Head of caudate nucleus (tissue), 42 donors: ENCODE data around the gene GSN.
A peak's percentile ranks its signal among the peaks of the same experiment; 100 is the strongest.

Experiments
- DNase-seq, 42 donors: peaks; one replicate each; pipeline versions ENCODE4 v3.0.0 to v3.0.0-alpha.2; 2020 to 2021; ENCODE audit warnings: mixed read lengths in 7 of 42
- intact Hi-C: fragments of 100-400 bp; cut with DNase I; formaldehyde crosslinking; loops from one replicate; pipeline ENCODE4 v1.15.0; 2022

Gene GSN

GRCh38 chr9:121328476-121328875 is 60.5 kb downstream of the GSN start:
- DNase-seq, result no peak
- intact Hi-C loops, result no loop called here

DNA sequence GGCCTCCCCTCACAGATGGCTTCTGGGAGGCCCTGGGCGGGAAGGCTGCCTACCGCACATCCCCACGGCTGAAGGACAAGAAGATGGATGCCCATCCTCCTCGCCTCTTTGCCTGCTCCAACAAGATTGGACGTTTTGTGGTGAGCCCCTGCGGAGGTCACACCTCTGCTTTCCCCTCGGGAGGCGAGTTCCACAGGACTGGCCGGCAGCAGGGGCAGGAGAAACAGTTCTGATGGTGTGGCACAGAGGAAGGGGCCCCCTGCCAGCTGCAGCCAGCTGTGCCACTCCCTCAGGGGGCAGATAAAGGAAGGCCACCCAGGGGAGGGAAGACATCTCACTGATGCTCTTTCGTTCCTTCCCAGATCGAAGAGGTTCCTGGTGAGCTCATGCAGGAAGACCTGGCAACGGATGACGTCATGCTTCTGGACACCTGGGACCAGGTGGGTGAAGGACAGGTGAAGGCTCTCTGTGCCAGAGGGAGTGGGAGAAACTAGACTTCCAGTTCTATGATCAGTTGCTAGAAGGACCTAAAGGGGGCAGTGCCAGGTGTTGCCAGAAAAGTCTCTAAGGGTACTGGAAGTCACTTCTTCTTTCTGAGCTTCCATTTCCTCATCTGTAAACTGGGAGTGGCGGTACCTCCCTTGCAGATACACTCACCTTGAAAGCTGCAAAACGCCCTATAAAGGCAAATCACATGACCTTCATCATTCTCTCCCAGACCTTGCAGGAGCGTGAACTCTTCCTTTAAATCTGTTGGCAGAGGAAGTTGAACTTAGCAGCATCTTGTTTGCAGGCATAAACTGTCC is 61.1 kb downstream of the GSN start:
- intact Hi-C loops, result no loop called here

GRCh38 chr9:121331549-121331948 is 63.6 kb downstream of the GSN start:
- no peak for DNase-seq
- intact Hi-C loops, result no loop called here

More for the DNA sequence above, 61.1 kb downstream of the GSN start:
- DNase-seq, result no peak

DNA sequence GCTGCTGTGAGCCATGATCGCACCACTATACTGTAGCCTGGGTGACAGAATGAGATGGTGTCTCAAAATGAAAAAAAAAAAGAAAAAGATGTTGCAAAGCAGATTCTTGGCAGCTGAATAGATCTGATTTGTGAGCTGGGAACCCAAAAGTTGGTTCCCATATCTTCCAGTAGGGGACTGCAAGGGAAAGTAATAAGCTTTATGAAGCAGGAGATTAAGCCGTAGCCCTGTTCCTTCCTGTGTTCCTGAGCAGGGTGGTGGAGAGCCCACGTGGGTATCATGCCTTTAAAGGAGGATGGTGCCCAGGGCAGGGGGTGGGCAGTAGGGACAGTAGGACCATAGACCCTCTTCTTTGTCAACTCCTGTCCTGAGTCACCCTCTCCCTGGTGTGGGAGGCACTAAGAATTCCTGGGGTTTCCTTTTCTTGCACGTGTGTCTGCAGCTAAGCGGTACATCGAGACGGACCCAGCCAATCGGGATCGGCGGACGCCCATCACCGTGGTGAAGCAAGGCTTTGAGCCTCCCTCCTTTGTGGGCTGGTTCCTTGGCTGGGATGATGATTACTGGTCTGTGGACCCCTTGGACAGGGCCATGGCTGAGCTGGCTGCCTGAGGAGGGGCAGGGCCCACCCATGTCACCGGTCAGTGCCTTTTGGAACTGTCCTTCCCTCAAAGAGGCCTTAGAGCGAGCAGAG is 64.2 kb downstream of the GSN start:
- intact Hi-C loops, result no loop called here
- no peak for DNase-seq

DNA sequence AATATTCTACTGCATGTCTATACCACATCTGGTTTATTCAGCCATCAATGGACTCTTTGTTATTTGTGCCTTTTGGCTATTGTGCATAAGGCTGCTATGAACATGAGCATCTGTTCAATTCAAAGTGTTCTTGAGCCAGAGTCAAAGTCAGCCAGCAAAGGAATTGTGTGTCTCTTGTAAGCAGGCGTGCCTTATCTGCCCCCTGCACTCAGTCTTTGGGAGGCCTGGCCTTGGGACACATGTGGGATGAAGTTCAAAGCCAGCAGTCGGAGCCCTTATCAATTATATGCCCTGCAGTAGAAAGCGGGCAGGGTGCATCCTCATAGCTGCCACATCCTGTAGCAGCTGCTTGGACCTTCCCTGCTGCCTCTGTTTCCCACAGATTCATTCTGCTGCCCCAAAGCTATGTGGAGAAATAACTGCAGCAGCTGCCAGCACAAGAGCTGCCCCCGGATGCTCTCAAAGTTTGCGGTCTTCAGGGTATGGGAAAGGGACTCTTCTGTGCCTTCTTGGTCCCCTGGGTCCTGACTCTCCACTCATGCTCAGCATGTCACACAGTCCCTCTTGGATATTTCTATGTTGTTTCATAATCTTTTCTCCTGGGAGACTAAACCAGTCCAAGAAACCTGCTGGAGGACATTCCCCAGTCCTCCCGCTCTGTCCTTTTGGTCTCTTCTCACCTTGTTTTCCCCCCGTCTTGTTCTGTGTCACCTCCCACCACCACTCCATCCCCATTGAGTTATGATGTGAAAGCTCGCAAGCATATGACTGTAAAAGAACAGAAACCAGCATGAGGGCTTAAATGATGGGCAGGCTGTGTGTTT is 66.2 kb downstream of the GSN start:
- DNase-seq, result no peak
- intact Hi-C loops, result no loop called here

DNA sequence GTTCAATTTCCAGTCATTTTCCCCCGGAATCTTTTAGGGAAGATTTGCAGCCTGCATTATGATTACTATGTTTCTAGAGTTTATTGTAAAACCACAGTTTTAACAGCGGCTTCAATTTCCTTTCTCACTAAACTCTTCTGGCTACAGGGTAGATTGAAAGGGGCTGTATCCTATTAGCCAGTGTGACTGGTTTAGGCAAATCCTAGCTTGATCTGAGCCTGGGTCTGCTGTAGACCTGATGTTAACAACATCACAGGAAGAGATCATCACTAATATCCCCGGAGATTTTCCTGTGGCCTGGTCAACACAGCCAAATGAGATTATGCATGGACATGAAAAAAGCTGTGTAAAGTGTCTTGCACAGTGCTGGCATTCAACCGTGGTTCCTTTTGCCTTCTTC is 68.7 kb downstream of the GSN start:
- intact Hi-C loops, result no loop called here
- no peak for DNase-seq

GRCh38 chr9:121339437-121339836 is 71.5 kb downstream of the GSN start:
- intact Hi-C loops, result no loop called here
- DNase-seq, result no peak

GRCh38 chr9:121340676-121341392 is 72.9 kb downstream of the GSN start:
- intact Hi-C loops, result no loop called here
- DNase-seq, result no peak

- intact Hi-C loops, result no loop called here
- DNase-seq, result no peak
These were observed 76.2 kb downstream of the GSN start for GRCh38 chr9:121344184-121344583.

DNA sequence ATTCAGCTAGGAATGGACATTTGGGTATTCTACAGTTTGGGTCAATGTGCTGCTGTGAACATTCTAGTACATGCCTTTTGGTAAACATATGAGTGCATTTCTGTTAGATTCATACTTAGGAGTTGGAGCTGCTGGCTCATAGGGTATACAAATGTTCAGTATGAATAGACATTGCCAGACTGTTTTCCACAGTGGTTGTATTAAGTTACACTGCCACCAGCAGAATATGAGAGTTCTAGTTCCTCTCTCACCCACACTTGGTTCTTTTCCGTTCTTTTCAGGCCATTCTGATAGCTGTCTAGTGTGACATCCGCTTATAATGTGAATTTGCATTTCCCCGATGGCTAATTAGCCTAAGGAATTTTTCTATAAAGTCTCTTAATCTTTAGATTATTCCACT is 77.1 kb downstream of the GSN start:
- DNase-seq, result no peak
- intact Hi-C loops, result no loop called here

DNA sequence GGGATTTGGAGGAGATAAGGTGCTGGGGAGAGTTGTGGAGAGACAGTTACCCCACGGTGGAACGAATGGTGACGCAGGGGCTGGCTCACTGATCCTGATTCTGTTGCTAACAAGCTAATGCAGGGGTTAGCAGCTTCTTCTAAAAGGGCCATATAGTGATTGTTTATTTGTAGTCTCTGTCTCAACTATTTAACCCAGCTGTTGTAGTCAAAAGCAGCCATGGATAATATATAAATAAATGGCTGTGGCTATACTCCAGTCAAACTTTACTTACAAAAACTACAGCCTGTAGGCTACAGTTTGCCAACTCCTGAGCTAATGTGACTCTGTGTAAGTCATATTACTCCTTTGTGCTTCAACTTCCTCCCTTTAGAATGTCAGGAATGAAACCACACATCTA is 80.3 kb downstream of the GSN start:
- DNase-seq, result no peak
- intact Hi-C loops, result no loop called here

DNA sequence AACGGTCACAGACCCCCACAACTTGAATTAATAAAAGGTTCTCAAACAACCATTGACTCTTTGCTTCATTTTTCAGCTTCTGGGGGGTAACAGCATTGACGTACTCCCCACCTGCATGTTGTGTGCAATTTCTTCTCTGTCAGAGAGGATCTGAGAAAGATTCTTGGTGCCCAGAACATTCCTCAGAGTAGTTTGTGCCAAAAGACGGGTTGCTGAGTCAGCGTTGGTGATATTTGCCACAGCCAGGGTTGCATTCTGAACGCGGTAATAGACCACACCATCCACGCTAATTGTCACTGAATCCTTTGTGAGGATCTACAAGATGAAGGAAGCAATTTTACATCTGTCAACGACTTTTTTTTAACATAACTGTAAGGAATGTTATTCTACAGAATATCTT is 81.0 kb downstream of the GSN start:
- no peak for DNase-seq
- intact Hi-C loops, result no loop called here

- intact Hi-C loops, result no loop called here
- DNase-seq, result no peak
These were observed 82.1 kb downstream of the GSN start for GRCh38 chr9:121350036-121350435.

- peak in 26 of 42 donors; percentile 12 to 73 (median 44) for DNase-seq
- intact Hi-C loops, result no loop called here
These were observed 83.1 kb downstream of the GSN start for GRCh38 chr9:121350993-121351561.

GRCh38 chr9:121353241-121354061 is 85.5 kb downstream of the GSN start:
- intact Hi-C loops, result no loop called here

DNA sequence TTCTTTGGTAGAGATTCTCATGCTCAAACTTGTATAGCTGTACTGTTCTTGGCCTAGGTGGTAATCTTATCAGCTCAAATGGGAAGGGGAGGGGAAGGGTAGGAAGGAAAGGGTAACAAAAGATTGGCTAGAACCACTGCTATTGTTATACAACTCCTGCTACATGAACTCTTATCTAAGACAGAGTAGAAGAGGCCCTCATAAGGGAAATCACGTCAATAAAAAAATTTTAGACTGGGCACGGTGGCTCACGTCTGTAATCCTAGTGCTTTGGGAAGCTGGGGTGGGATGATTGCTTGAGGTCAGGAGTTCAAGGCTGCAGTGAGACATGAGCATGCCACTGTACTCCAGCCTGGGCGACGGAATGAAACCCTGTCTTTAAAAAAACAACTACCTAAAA is 86.2 kb downstream of the GSN start:
- no peak for DNase-seq
- intact Hi-C loops, result no loop called here

More at GRCh38 chr9:121353241-121354061, 85.5 kb downstream of the GSN start:
- DNase-seq, result no peak

DNA sequence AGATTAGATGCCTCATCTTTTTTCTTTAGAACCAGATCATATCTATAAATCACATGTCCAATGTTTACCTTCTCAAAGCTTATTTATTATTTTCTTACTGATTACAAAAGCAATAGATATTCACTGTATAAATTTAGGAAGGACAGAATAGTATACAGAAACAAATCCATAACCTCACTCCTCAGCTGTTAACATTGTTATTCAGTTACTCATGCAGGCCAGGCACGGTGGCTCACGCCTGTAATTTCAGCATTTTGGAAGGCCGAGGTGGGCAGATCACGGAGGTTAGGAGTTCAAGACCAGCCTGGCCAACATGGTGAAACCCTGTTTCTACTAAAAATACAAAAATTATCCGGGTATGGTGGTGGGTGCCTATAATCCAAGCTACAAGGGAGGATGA is 86.8 kb downstream of the GSN start:
- intact Hi-C loops, result no loop called here
- no peak for DNase-seq

GRCh38 chr9:121357011-121357410 is 89.0 kb downstream of the GSN start:
- intact Hi-C loops, result no loop called here
- no peak for DNase-seq
